ENCODE data around the gene ZRANB1.

DNA sequence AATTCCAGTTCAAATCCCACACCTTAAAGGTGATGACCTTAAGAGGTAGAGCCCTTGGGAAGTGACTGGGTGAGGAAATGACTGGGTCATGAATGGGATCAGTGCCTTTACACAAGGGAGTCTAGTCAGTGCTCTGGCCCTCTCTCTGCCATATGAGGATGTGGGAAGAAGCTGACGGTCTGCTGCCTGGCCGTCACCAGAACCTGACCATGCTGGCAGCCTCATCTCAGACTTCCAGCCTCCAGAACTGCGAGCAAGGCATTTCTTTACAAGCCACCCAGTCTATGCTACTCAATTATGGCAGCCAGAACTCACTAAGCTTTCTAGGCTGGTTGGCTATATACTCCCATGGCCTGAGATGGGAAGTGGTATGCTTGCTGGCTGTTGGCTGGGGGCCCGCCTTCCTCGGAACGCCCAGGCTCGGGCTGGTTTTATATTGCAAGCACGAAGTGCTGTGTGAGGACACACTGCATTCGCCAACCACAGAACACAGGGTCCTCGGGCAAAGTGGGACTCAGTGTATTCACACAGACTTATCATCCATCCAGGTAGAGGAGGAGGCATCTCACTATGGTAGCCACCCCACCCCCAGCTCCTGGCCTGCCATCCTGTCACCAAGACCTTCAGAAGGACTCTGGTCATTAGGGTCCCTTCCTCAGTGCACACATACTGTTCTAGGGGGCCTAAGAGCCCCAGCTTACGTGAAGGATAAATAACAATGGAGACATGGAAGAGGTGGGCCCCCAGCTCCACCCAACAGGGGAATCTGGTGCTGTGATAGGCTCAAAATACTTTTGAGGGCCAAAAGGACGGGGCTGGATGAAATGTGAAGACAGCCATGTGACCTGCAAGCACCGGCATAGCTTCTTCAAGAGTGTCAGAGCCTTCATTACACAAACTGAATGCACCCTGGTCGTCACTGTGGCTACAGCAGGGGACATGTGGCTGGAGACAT, 49.0 kb downstream of the ZRANB1 start:
- TF ChIP-seq POLR2A (IDR thresholded peaks at IDR 0.05; ENCODE audit: low read depth, low read length) (no peak), POLR2AphosphoS5 (IDR thresholded peaks at IDR 0.05; ENCODE audit: low read depth, low read length) (no peak), TAF1 (IDR thresholded peaks at IDR 0.05; ENCODE audit: low read depth, low read length) (no peak), SPI1 (IDR thresholded peaks at IDR 0.05; ENCODE audit: low read depth, low read length) (no peak), PAX5 (IDR thresholded peaks at IDR 0.05; ENCODE audit: insufficient read depth, low read length, severe bottlenecking) (no peak), POU2F2 (IDR thresholded peaks at IDR 0.05; ENCODE audit: low read depth, low read length) (no peak)
